Urothelium cell line (cell line): Measurements from ENCODE around the gene PIF1.
"Not testable (repeated sequence)": the region's sequence is repeated elsewhere in the genome, so short reads cannot be mapped to it uniquely, and the experiment has no call there.

Source experiments
- DNase-seq: peaks from one replicate; pipeline ENCODE4 v3.0.0; 2011; ENCODE audit warnings: low spot score, mixed read lengths
- FAIRE-seq: peaks from 2 replicates; lab custom pipeline; 2011; peaks lifted over from hg19 to GRCh38; lab: Jason Lieb, UNC

PIF1 gene

DNA sequence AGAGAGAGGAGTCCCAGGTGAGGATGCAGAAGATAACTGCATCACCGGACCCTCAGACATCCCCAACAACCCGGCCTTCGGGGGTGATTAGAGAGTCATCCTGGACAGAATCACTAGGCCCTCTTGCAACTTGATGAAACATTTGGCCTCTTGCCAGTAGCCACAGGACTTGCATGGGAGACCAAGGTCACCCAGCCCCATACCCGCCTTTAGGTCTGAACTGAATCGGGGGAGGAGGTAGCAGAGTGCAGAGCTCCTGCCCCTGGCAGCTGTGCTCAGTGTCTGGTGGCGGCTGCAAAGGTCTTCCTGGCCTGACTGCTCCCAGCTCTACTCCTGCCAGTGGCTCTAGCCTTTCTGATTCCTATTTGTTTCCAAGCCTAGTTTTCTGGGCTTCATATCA, 12.4 kb downstream of the PIF1 start:
- DNase-seq = no peak
- peak; percentile 56 for FAIRE-seq

DNA sequence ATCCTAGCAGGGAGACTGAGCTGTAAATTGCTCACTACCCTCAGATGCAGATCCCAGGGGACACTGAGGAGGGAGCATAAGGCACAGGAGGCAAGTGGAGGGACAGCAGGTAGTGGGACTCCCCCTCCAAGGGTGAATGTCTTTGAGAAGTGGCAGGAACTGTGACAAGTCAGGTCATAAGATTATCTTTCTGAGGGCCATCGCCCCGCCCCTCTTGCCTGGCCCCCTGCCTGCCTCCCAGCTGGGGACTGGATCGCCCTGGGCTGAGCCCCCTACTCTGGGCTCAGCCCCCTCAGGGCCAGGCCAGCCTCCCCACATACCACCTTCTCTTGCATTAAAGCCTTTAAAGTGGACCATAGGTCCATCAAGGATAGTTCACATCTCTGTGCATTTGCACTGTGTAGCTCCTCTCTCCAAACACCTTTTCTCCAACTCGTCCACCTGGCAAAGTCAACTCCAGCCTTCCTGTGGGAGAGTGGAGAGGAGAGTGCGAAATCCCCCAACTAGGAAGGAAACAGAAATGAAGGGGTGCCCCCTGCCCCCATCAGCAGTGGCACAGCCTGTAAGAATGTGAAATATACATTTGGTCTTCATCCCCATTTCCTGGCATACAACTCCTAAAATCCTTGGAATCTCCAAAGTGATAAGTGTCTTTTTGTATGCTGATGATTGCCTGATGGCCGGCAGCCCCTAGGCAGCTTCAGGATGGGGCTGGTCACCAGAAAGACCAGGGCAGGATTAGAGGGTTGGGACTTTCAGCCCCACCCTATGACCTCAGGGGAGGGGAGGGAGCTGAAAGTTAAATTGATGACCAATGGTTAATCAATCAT, 14.7 kb downstream of the PIF1 start:
- peak; percentile 86 for FAIRE-seq
- DNase-seq = no peak

DNA sequence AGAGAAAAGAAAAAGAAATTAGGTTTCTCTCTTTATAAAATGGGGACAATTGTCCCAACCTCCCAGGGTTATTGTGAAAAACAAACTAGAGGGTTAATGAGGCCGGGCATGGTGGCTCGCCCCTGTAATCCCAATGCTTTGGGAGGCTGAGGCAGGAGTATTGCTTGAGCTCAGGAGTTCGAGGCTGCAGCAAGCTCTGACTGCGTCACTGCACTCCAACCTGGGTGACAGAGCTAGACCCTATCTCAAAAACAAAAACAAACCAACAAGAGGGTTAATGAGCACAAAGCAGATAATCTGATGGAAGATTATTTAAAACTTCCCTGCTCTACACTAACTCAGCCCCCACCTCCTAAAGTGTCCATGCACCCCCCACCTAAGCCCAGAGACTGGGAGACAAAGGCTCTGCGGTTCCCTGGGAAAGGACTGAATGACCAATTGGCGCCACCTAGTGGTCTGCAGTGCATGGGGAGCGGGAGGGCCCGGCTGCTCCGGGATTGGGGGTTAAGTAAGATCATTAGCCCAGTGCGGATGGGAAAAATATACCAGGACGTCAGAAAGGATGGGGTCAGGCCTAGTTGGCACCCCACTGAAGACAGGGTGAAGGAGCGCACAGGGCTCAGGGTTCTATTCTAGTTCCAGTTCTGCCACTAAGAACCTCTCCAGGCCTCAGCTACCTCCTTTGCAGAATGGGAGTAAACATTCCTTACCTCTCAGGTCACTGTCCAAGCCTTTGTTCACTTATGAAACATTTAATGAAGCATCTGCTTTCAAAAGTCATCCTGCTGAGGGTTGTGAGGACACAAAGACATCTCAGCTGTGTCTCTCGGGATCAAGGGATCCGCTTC, 15.6 kb downstream of the PIF1 start:
- DNase-seq (peak; percentile 91), FAIRE-seq (peak; percentile 75)

DNA sequence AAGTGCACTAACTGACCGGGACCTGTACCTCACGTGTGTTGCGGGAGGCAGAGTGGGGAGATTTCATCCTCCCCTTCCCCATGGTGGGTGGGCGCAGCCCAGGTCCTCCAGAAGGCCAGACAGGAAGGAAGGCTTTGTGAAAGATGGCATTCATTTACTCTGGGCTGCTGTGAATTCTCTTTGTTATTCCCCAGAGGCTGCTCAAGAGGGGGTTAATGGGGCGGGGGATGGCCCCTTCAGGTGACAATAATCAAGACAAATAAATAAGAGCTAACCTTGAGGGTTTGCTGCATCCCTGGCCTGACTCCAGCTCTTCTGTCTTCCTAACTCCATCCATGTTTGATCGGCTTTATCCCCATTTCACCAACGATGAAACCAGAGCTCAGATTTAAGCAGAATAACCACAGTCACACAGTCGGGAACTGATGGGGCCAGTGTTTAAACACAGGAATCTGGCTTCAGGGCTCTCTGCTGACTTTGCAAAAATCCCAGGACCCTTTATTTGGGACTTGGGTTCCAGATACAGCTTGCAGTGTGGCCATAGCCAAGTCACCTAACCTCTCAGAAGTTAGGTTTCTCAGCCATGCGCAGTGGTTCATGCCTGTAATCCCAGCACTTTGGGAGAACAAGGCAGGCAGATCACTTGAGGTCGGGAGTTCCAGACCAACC, 16.5 kb downstream of the PIF1 start:
- FAIRE-seq (no peak), DNase-seq (no peak)

GRCh38 chr15:64807751-64808222, 17.7 kb downstream of the PIF1 start:
- DNase-seq (no peak), FAIRE-seq (no peak)

DNA sequence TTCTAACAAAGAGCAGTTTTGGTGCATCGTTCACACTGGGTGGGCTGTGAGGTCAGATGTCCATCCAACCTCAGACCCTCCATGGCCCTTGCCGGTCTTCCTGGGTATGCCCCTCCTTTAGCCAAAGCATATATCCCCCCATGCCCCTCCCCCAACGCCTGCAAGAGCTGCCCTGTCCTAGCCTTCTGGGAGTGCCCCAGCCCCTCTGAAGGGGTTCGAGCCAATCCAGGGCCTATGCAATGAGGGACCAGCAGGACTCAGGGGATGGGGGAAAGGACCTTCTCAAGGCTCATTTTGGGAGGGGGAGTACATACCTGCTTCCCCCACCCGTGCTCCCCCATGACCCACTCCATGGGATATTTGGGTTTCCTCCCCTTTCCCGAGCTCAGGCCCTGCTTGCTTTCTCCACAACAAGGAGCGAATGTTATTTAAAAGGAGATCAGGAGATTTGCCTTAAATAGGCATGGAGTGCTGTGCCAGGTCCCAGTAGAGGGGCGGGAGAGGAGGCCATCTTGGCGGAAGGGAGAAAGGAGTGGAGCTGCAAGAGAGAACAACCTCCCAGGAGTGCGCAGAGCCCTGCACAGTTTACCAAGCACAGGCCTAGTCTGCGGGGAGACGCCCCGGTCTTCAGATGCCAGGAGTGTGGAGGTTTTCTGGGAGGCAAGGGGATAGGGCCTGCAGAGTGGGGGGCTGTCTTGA, 18.2 kb downstream of the PIF1 start:
- DNase-seq (no peak), FAIRE-seq (no peak)

GRCh38 chr15:64806509-64806908, 18.9 kb downstream of the PIF1 start:
- DNase-seq (no peak), FAIRE-seq (no peak)

DNA sequence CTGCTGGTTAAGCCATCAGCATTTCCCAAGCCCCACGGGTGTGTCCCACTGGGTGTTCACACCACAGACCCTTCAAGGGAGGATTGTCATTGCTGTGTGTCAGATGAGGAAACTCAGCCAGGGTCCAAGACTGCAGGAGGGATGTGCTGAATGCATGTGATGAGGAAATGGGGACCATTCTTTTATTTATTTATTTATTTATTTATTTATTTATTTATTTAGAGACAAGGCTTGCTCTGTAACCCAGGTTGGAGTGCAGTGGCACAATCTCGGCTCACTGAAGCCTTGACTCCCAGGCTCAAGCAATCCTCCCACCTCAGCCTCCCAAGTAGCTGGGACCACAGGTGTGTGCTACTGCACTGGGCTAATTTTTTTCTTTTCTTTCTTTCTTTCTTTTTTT, 20.8 kb downstream of the PIF1 start:
- DNase-seq (no peak), FAIRE-seq (no peak)

DNA sequence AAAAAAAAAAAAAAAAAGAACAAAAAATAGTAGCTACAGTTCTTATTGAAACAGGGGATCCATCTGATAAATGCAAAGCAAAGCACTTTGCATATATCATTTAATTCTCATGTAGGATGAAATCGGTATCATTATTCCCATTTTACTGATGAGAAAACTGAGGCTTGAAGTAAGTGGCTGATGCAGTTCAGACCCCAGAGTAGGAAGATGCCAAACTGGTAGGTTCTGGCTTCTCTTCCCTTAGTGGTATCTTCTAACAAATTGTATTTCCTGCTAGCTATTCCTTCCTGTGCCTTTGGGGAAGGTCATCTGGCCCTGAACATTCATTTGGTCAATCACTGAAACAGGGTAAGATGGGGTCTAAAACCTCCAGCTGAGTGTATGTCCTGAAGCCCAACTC, 21.9 kb downstream of the PIF1 start:
- no peak for FAIRE-seq
- no peak for DNase-seq

- no peak for FAIRE-seq
- no peak for DNase-seq
Observed at GRCh38 chr15:64800476-64800875, 25.0 kb downstream of the PIF1 start.

GRCh38 chr15:64798905-64799304, 26.5 kb downstream of the PIF1 start:
- DNase-seq, FAIRE-seq: not testable (repeated sequence)

- not testable (repeated sequence) for DNase-seq, FAIRE-seq
Observed at GRCh38 chr15:64795921-64796320, 29.5 kb downstream of the PIF1 start.

GRCh38 chr15:64795299-64795698, 30.1 kb downstream of the PIF1 start:
- not testable (repeated sequence) for FAIRE-seq, DNase-seq

- FAIRE-seq = peak; percentile 32
Observed at GRCh38 chr15:64792282-64792681, 33.2 kb downstream of the PIF1 start.

GRCh38 chr15:64791401-64791800, 34.0 kb downstream of the PIF1 start:
- FAIRE-seq = no peak
- DNase-seq = no peak

More at GRCh38 chr15:64792282-64792681, 33.2 kb downstream of the PIF1 start:
- DNase-seq = no peak

DNA sequence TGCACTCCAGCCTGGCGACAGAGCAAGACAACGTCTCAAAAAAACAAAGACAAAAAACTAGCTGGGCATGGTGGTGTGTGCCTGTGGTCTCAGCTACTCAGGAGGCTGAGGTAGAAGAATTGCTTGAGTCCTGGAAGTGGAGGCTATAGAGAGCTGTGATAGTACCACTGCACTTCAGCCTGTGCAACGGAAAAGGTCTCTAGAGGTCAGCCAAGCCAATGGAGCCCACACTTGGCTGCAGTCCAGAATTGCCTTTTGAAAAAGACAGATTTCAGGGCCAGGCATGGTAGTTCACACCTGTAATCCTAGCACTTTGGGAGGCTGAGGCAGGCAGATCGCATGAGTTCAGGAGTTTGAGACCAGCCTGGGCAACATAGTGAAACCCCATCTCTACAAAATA, 41.7 kb downstream of the PIF1 start:
- FAIRE-seq = no peak

GRCh38 chr15:64782751-64783150, 42.7 kb downstream of the PIF1 start:
- DNase-seq (no peak), FAIRE-seq (no peak)

More for the DNA sequence above, 41.7 kb downstream of the PIF1 start:
- DNase-seq = no peak

- FAIRE-seq = no peak
- DNase-seq = no peak
Observed at GRCh38 chr15:64781299-64781698, 44.1 kb downstream of the PIF1 start.

DNA sequence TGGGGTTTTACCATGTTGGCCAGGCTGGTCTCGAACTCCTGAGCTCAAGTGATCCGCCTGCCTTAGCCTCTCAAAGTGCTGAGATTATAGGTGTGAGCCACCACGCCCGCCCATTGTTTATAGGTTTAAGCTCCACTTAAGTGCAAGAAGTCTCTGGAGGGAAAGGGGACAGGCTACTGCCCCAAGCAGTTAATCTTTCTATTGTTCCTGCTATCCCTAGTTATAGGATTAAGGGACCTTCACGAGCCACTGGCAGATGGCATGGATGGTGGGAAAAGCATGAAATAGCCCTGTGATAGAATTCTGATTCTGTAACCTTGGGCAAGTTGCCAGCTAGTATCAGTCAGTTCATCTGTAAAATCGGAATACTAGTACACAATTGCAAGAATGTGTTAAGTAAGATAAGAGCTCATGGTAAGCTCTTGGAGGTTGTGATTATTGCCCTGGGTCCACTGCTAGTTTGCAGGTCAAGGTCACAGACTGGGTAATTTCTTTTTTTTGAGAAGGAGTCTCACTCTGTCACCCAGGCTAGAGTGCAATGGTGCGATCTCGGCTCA, 44.8 kb downstream of the PIF1 start:
- DNase-seq = no peak
- FAIRE-seq = no peak

GRCh38 chr15:64779630-64780029, 45.8 kb downstream of the PIF1 start:
- FAIRE-seq = no peak
- DNase-seq = no peak
